Ectodermal cell (in vitro differentiated cells): ENCODE data around the gene PCSK5.

Experiments
- H3K27ac ChIP-seq: 2 replicates; pipeline ENCODE4 v1.7.0; 2013; ENCODE audit warnings: mild to moderate bottlenecking, low read depth, low read length; ENCODE audit not compliant: insufficient read depth, poor library complexity, severe bottlenecking
- H3K27me3 ChIP-seq: 2 replicates; pipeline ENCODE4 v1.7.0; 2013; ENCODE audit warnings: mild to moderate bottlenecking, low read length; ENCODE audit not compliant: insufficient read depth, control insufficient read depth, poor library complexity, severe bottlenecking
- H3K36me3 ChIP-seq: one replicate; pipeline ENCODE4 v1.7.0; 2013; ENCODE audit warnings: low read length; ENCODE audit not compliant: control insufficient read depth, insufficient read depth
- H3K4me1 ChIP-seq: one replicate; pipeline ENCODE4 v1.7.0; 2013; ENCODE audit warnings: low read length; ENCODE audit not compliant: control insufficient read depth, insufficient read depth
- H3K4me3 ChIP-seq: 2 replicates; pipeline ENCODE4 v1.7.0; 2013; ENCODE audit warnings: low read depth, low read length, control low read depth; ENCODE audit not compliant: insufficient read depth
- H3K9me3 ChIP-seq: 2 replicates; pipeline ENCODE4 v1.7.0; 2013; ENCODE audit warnings: mild to moderate bottlenecking, low read length, moderate library complexity; ENCODE audit not compliant: control insufficient read depth
- WGBS, 2 experiments: methylation state at CpG; one replicate each; pipeline ENCODE4 v1.1.7; 2013; ENCODE audit warnings: missing lambda C conversion rate in 2 of 2; 5-methylcytosine and 5-hydroxymethylcytosine counted together

PCSK5 gene

DNA sequence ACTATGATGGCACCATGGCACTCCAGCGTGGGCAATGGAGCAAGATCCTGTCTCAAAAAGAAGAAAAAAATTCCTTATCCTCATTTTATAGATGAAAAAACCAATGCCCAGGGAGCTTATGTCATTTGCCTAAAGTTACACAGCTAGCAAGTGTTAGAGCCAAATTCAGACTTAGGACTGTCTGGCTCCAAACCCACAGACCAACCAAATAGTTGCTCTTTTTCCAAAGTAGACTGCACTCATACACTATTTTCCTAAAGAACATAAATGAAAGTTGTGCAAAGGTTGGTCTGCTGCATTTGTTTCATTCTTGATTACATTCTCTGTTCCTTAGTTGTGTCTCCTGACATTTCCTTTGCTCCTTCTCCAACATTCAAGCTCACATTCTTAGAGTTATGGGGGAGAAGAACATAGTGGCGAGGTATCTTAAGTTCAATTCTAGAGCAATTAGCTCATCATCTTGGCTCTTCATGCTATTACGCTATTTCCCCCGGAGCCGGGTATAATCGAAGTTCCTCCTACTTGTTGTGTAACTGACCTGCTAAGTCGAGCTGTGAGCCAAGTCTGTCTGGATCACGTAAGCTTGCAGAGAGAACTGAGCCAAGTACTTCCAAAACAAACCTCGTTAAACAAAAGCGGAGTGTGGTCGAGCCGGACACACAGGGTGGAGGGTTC lies 365.4 kb downstream of the PCSK5 start:
- H3K4me3 ChIP-seq, result no peak overlapping the region
- H3K9me3 ChIP-seq, result no peaks in the 10 kb centered on the region
- no peaks in the 10 kb centered on the region for H3K27me3 ChIP-seq
- WGBS, 2 experiments, result 95 to 97% methylated on average over 12 of the region's 12 CpGs
- H3K27ac ChIP-seq, result no peak overlapping the region
- no peaks in the 10 kb centered on the region for H3K36me3 ChIP-seq
- H3K4me1 ChIP-seq, result no peaks in the 10 kb centered on the region

DNA sequence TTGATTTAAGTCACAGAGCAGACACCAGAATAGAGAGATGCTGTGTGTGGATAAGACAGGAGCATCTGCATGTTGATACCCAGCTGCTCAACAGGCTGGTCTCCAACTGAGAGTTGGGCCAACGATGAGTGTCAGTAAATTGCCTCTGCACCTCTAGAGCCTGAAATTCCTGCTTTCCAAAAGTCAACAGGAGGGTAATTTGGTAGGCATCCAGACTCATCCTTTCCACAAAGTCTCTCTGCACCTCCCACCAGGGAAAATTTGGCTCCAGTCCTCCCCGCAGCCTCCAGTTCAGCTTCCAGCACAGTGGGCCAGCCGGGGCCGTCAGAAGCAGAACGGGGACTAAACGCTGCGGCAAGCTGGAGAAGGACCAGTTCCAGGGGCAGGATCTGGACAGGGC lies 366.8 kb downstream of the PCSK5 start:
- 93 to 94% methylated on average over 7 of the region's 7 CpGs for WGBS, 2 experiments
- no peak overlapping the region for H3K27ac ChIP-seq
- no peaks in the 10 kb centered on the region for H3K36me3 ChIP-seq
- no peaks in the 10 kb centered on the region for H3K4me1 ChIP-seq
- no peaks in the 10 kb centered on the region for H3K9me3 ChIP-seq
- H3K27me3 ChIP-seq, result no peaks in the 10 kb centered on the region
- no peak overlapping the region for H3K4me3 ChIP-seq

DNA sequence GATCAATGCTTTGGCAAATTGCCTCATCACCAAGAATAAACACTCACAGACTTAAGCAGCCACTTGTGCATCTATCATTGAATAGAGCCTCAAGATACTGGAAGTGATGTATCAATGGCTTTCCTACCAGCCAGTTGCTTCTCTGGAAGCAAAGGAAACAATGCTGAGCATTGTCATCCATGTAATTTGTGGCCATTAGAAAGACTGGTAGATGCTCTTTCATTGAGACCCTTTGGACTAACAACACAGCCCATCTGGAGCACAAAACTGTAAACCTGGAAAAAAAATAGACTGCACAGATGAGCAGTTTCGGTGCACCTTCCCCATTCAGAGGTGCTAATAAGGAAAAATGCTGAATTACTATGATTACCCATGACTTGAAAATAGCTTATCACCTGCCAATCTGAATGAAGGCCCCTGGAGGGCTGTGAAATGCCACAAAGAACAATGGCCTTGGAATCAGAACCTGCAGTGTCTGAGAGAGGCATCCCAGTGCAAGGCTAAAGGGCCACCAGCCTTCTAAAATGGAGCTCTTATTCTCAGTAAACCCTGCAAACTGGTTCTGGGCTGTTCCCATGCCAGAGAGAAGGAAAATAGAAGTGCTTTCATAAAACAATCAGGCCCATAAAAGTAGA lies 376.3 kb downstream of the PCSK5 start:
- peak overlapping the region; percentile 58 for H3K27ac ChIP-seq

DNA sequence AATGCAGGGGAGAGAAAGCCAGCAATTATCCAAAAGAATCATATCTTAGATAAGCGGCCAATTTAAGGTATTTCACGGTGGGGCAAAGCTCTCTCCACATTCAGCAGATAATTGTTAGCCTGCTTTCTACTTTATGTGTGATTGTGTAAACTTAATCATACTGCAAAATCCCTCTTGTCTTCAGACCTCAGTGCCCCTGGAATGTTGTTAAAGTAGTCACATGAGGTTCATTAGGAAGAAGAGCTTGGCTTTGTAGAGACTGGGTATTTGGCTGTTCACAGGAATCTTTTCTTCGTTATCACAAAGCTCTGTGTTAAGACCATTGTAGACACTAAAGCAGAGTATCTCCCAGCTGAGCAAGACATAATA lies 376.8 kb downstream of the PCSK5 start:
- Histone ChIP-seq H3K27me3 (no peaks in the 10 kb centered on the region), H3K4me1 (peaks cover 10% of the 10 kb centered on the region), H3K4me3 (no peak overlapping the region), H3K27ac (peak overlapping the region; percentile 58), H3K9me3 (no peaks in the 10 kb centered on the region), H3K36me3 (no peaks in the 10 kb centered on the region)
- WGBS, 2 experiments, result 64 to 77% methylated on average over 3 of the region's 3 CpGs

More for the DNA sequence above, 376.3 kb downstream of the PCSK5 start:
- no peaks in the 10 kb centered on the region for H3K9me3 ChIP-seq
- H3K36me3 ChIP-seq, result no peaks in the 10 kb centered on the region
- peaks cover 10% of the 10 kb centered on the region for H3K4me1 ChIP-seq
- 92 to 100% methylated on average over 1 of the region's 1 CpG for WGBS, 2 experiments
- H3K4me3 ChIP-seq, result no peak overlapping the region
- H3K27me3 ChIP-seq, result no peaks in the 10 kb centered on the region

DNA sequence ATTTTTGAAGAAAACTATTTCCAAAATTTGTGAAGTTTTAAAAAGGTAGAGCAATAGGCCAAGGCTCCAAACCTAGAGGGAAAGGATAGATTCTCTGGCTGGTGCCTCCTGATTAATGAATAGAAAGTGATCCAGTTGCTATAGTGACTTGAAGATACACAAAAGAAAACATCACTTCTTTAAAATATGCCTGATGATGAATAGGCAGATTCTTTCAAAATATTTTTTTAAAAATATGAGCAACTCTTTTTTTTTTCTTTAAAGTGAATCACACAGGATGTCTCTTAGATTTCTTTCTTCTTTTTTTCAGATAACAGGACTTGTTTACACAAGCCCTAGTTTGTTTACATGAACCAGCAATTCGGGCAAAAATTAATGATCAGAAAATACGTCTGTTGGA lies 379.3 kb downstream of the PCSK5 start:
- H3K27ac ChIP-seq, result no peak overlapping the region
- no peaks in the 10 kb centered on the region for H3K27me3 ChIP-seq
- no peaks in the 10 kb centered on the region for H3K36me3 ChIP-seq
- 89 to 93% methylated on average over 2 of the region's 2 CpGs for WGBS, 2 experiments
- no peaks in the 10 kb centered on the region for H3K9me3 ChIP-seq
- peaks cover 10% of the 10 kb centered on the region for H3K4me1 ChIP-seq
- H3K4me3 ChIP-seq, result no peak overlapping the region

DNA sequence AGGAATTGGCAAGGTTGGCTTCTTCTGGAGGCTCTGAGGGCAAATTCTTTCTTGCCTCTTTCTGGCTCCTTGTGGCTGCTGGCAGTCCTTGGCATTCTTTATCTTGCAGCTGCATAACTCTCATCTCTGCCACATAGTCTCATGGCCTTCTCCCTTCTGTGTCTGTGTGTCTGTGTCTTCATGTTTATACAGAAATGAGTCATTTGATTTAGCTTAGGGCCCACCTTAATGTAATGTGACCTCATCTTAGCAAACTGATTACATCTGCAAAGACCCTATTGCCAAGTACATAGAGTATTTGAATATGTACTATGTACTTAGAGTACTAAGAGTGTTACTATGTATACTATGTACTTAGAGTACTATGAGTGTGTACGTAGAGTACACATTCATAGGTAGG lies 381.3 kb downstream of the PCSK5 start:
- Histone ChIP-seq H3K36me3 (no peaks in the 10 kb centered on the region), H3K9me3 (no peaks in the 10 kb centered on the region), H3K4me3 (no peak overlapping the region), H3K4me1 (peaks cover 3% of the 10 kb centered on the region), H3K27me3 (no peaks in the 10 kb centered on the region), H3K27ac (no peak overlapping the region)
- 100% methylated on average over 1 of the region's 1 CpG; no CpG with 5 or more reads in 1 of the 2 experiments for WGBS, 2 experiments

DNA sequence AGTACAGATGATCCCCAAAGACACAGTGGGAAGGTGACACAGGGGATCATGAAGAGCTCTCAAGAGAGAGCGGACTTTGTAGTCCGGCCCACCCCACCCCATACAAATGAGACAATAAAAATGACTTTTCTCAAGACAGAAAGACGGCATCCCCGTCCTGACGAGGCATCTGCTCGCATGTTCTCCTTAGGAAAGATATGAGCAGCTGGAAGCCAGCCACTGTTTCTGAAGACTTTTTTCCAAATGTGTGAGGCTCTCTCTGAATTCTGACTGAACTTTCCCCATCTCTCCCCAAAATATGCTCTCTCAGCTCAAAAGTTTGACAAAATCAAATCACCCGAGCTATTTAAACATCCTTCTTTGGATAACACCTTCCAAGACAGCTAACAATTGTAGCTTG lies 398.6 kb downstream of the PCSK5 start:
- 93 to 94% methylated on average over 7 of the region's 7 CpGs for WGBS, 2 experiments

DNA sequence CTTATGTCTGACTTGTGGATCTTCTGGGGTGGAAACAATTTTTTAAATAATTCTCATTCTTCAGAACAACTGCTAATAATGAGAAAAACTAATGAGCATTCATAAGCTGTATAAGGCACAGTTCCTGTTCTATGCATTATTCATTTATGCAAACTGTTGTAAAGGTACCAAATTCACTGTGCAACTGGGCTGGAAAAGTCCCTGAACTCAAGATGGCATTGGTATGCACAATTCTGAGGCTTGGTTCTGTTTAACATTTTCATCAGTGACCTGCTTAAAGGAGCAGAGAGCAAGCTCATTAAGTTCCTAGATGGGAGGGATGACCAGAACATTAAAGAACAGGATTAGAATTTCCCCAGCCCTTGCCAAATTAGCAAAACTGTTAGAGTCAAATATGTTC lies 399.2 kb downstream of the PCSK5 start:
- H3K4me1 ChIP-seq, result no peaks in the 10 kb centered on the region
- H3K36me3 ChIP-seq, result no peaks in the 10 kb centered on the region
- H3K27me3 ChIP-seq, result no peaks in the 10 kb centered on the region

More for the DNA sequence above, 398.6 kb downstream of the PCSK5 start:
- H3K4me3 ChIP-seq, result no peak overlapping the region
- H3K27ac ChIP-seq, result no peak overlapping the region
- no peaks in the 10 kb centered on the region for H3K9me3 ChIP-seq
- no peaks in the 10 kb centered on the region for H3K4me1 ChIP-seq
- no peaks in the 10 kb centered on the region for H3K27me3 ChIP-seq
- H3K36me3 ChIP-seq, result no peaks in the 10 kb centered on the region

DNA sequence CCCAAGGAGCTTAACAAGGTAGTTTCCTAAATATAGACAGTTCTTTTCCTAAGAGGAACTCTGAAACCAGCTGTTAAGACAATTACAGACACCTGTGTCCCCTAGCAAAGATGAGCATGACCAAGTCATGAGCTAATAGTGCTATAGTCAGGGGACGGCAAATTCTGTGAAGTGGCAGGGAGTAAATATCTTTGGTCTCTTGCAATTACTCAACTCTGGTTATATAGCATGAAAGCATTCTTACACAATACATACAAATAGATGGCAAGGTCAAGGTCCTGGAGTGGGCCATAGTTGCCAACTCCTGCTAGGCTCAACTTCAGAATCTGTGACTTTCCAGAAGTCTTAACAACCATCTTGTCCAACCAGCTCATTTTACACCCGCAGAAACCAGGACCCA lies 400.1 kb downstream of the PCSK5 start:
- Histone ChIP-seq H3K9me3 (no peaks in the 10 kb centered on the region), H3K36me3 (no peaks in the 10 kb centered on the region), H3K4me3 (no peak overlapping the region), H3K27me3 (no peaks in the 10 kb centered on the region), H3K4me1 (no peaks in the 10 kb centered on the region), H3K27ac (no peak overlapping the region)
- 97 to 99% methylated on average over 2 of the region's 2 CpGs for WGBS, 2 experiments

More for the DNA sequence above, 399.2 kb downstream of the PCSK5 start:
- H3K9me3 ChIP-seq, result no peaks in the 10 kb centered on the region
- H3K27ac ChIP-seq, result no peak overlapping the region
- no peak overlapping the region for H3K4me3 ChIP-seq

DNA sequence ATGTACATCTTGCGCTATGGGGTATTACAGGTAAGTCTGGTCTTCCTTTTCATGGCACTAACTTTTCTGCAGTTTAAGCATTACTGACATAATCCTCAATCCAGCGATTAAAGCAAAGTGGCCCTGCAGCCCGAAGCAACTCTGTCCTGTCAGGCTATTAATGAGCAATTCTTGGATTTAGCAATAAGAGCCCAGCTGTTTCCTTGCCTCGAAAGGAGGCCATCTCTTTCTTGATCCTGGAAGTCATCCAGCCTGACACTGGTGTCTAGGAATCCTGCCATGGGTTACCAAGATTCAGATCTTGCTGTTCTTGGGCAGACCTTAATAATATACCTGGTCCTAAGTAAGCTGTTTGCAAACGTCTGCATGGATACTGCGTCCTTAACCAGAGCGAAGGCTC lies 401.8 kb downstream of the PCSK5 start:
- Histone ChIP-seq H3K4me1 (no peaks in the 10 kb centered on the region), H3K36me3 (no peaks in the 10 kb centered on the region), H3K27me3 (no peaks in the 10 kb centered on the region), H3K4me3 (no peak overlapping the region), H3K9me3 (no peaks in the 10 kb centered on the region), H3K27ac (no peak overlapping the region)
- 93 to 96% methylated on average over 7 of the region's 7 CpGs for WGBS, 2 experiments
